Immature natural killer cell (primary cell): ENCODE results near the gene USP31. TPM values are rescaled to one million over a fixed set of nuclear protein-coding genes. Genes with fewer than 3 reads are reported as not detected.
A peak's percentile ranks its signal among the peaks of the same experiment; 100 is the strongest.

Experiments
- DNase-seq, 3 donors: peaks; one replicate each; pipeline ENCODE4 v3.0.0; 2022; ENCODE audit warnings: mixed read lengths in 1 of 3
- H3K27ac Mint-ChIP-seq, 6 donors: one replicate each; pipeline ENCODE4 v1.8.0; 2020; ENCODE audit warnings: mixed read lengths in 6 of 6, mild to moderate bottlenecking in 5 of 6, inconsistent platforms in 4 of 6, moderate library complexity in 3 of 6
- H3K27me3 Mint-ChIP-seq, 3 donors: one replicate each; pipeline ENCODE4 v1.8.0; 2020 to 2021; ENCODE audit warnings: low read depth in 3 of 3, mild to moderate bottlenecking in 3 of 3, mixed read lengths in 3 of 3, moderate library complexity in 3 of 3, inconsistent platforms in 1 of 3
- H3K36me3 Mint-ChIP-seq, 3 donors: one replicate each; pipeline ENCODE4 v1.8.0; 2020; ENCODE audit warnings: mixed read lengths in 3 of 3, inconsistent platforms in 2 of 3, mild to moderate bottlenecking in 2 of 3
- H3K4me1 Mint-ChIP-seq, 2 donors: one replicate each; pipeline ENCODE4 v1.8.0; 2020; ENCODE audit warnings: inconsistent platforms in 2 of 2, mild to moderate bottlenecking in 2 of 2, mixed read lengths in 2 of 2, moderate library complexity in 1 of 2
- H3K4me3 Mint-ChIP-seq, 5 donors: one replicate each; pipeline ENCODE4 v1.8.0; 2020; ENCODE audit warnings: mild to moderate bottlenecking in 5 of 5, mixed read lengths in 5 of 5, inconsistent platforms in 3 of 5, moderate library complexity in 3 of 5
- H3K9me3 Mint-ChIP-seq, 6 donors: one replicate each; pipeline ENCODE4 v1.8.0; 2020; ENCODE audit warnings: mild to moderate bottlenecking in 6 of 6, mixed read lengths in 6 of 6, inconsistent platforms in 4 of 6, moderate library complexity in 3 of 6
- polyA plus RNA-seq, 3 donors: library from polyadenylated mRNA; unstranded; fragments of 300-500 nt; fragmentation: Illumina TruSeq; gene quantifications; one replicate each; pipeline ENCODE4 v1.2.3, GENCODE V29; 2021

The USP31 gene
- polyA plus RNA-seq, 3 donors from 2014 or later, result 0.31 to 0.53 (median 0.49) TPM

GRCh38 chr16:23175651-23176050 is 26.4 kb upstream of the USP31 start:
- DNase-seq, result no peak
- Mint-ChIP-seq H3K27me3 (peaks cover 5 to 21% (median 8%) of the 10 kb centered on the region in 3 donors), H3K4me3 (no peak overlapping the region), H3K27ac (no peak overlapping the region), H3K36me3 (no peaks in the 10 kb centered on the region), H3K4me1 (no peaks in the 10 kb centered on the region), H3K9me3 (no peaks in the 10 kb centered on the region)

- no peak overlapping the region for H3K4me3 Mint-ChIP-seq
- H3K9me3 Mint-ChIP-seq, result no peaks in the 10 kb centered on the region
- H3K36me3 Mint-ChIP-seq, result no peaks in the 10 kb centered on the region
- no peak overlapping the region for H3K27ac Mint-ChIP-seq
- peaks cover 3 to 23% (median 8%) of the 10 kb centered on the region in 3 donors for H3K27me3 Mint-ChIP-seq
- no peaks in the 10 kb centered on the region for H3K4me1 Mint-ChIP-seq
- no peak for DNase-seq
Observed at GRCh38 chr16:23174622-23175021, 25.4 kb upstream of the USP31 start.

- Mint-ChIP-seq H3K4me1 (no peaks in the 10 kb centered on the region), H3K36me3 (no peaks in the 10 kb centered on the region), H3K4me3 (no peak overlapping the region), H3K27me3 (peaks cover 3 to 19% (median 8%) of the 10 kb centered on the region in 3 donors), H3K27ac (no peak overlapping the region), H3K9me3 (no peaks in the 10 kb centered on the region)
- DNase-seq, result no peak
Observed at GRCh38 chr16:23172994-23173393, 23.7 kb upstream of the USP31 start.

GRCh38 chr16:23172583-23172982 is 23.3 kb upstream of the USP31 start:
- no peak for DNase-seq
- H3K27me3 Mint-ChIP-seq, result peaks cover 3 to 19% (median 8%) of the 10 kb centered on the region in 3 donors
- H3K4me3 Mint-ChIP-seq, result no peak overlapping the region
- H3K4me1 Mint-ChIP-seq, result no peaks in the 10 kb centered on the region
- H3K36me3 Mint-ChIP-seq, result no peaks in the 10 kb centered on the region
- no peaks in the 10 kb centered on the region for H3K9me3 Mint-ChIP-seq
- no peak overlapping the region for H3K27ac Mint-ChIP-seq

GRCh38 chr16:23164736-23165135 is 15.5 kb upstream of the USP31 start:
- no peak for DNase-seq
- H3K9me3 Mint-ChIP-seq, result no peaks in the 10 kb centered on the region
- H3K27me3 Mint-ChIP-seq, result peaks cover 7 to 20% (median 10%) of the 10 kb centered on the region in 3 donors
- no peaks in the 10 kb centered on the region for H3K4me1 Mint-ChIP-seq
- H3K27ac Mint-ChIP-seq, result no peak overlapping the region
- no peak overlapping the region for H3K4me3 Mint-ChIP-seq
- H3K36me3 Mint-ChIP-seq, result no peaks in the 10 kb centered on the region

GRCh38 chr16:23163921-23164320 is 14.7 kb upstream of the USP31 start:
- Mint-ChIP-seq H3K27me3 (peaks cover 7 to 20% (median 10%) of the 10 kb centered on the region in 3 donors), H3K9me3 (no peaks in the 10 kb centered on the region), H3K36me3 (no peaks in the 10 kb centered on the region), H3K4me3 (no peak overlapping the region), H3K27ac (no peak overlapping the region), H3K4me1 (no peaks in the 10 kb centered on the region)
- no peak for DNase-seq

- no peaks in the 10 kb centered on the region for H3K9me3 Mint-ChIP-seq
- H3K4me3 Mint-ChIP-seq, result no peak overlapping the region
- H3K4me1 Mint-ChIP-seq, result peaks cover 4 to 5% of the 10 kb centered on the region in 2 donors
- H3K27ac Mint-ChIP-seq, result no peak overlapping the region
- no peak for DNase-seq
- no peaks in the 10 kb centered on the region for H3K36me3 Mint-ChIP-seq
- H3K27me3 Mint-ChIP-seq, result peaks cover 7 to 20% (median 10%) of the 10 kb centered on the region in 3 donors
Observed at GRCh38 chr16:23160574-23160973, 11.3 kb upstream of the USP31 start.

- Mint-ChIP-seq H3K9me3 (no peaks in the 10 kb centered on the region), H3K4me3 (no peak overlapping the region), H3K36me3 (no peaks in the 10 kb centered on the region), H3K27me3 (peaks cover 8 to 18% (median 12%) of the 10 kb centered on the region in 3 donors), H3K4me1 (peaks cover 4 to 5% of the 10 kb centered on the region in 2 donors), H3K27ac (no peak overlapping the region)
- DNase-seq, result no peak
Observed at GRCh38 chr16:23160082-23160481, 10.8 kb upstream of the USP31 start.

GRCh38 chr16:23158114-23158513 is 8.9 kb upstream of the USP31 start:
- Mint-ChIP-seq H3K36me3 (no peaks in the 10 kb centered on the region), H3K27me3 (peaks cover 5 to 8% (median 6%) of the 10 kb centered on the region in 3 donors), H3K27ac (no peak overlapping the region), H3K4me3 (no peak overlapping the region), H3K9me3 (no peaks in the 10 kb centered on the region), H3K4me1 (peaks cover 4 to 5% of the 10 kb centered on the region in 2 donors)
- DNase-seq, result no peak

- Mint-ChIP-seq H3K27ac (no peak overlapping the region), H3K9me3 (no peaks in the 10 kb centered on the region), H3K27me3 (peaks cover 6 to 9% (median 8%) of the 10 kb centered on the region in 3 donors), H3K36me3 (no peaks in the 10 kb centered on the region), H3K4me3 (no peak overlapping the region), H3K4me1 (peaks cover 4 to 5% of the 10 kb centered on the region in 2 donors)
- no peak for DNase-seq
Observed at GRCh38 chr16:23156946-23157460, 7.8 kb upstream of the USP31 start.

GRCh38 chr16:23156110-23156509 is 6.9 kb upstream of the USP31 start:
- H3K36me3 Mint-ChIP-seq, result no peaks in the 10 kb centered on the region
- H3K9me3 Mint-ChIP-seq, result no peaks in the 10 kb centered on the region
- no peak overlapping the region for H3K27ac Mint-ChIP-seq
- H3K4me3 Mint-ChIP-seq, result no peak overlapping the region
- H3K4me1 Mint-ChIP-seq, result peaks cover 4 to 5% of the 10 kb centered on the region in 2 donors
- DNase-seq, result no peak
- H3K27me3 Mint-ChIP-seq, result peaks cover 6 to 8% (median 7%) of the 10 kb centered on the region in 3 donors

- Mint-ChIP-seq H3K36me3 (no peaks in the 10 kb centered on the region), H3K4me3 (no peak overlapping the region), H3K27ac (no peak overlapping the region), H3K4me1 (peaks cover 5% of the 10 kb centered on the region in 2 donors), H3K9me3 (no peaks in the 10 kb centered on the region), H3K27me3 (peaks cover 6 to 8% (median 8%) of the 10 kb centered on the region in 3 donors)
- DNase-seq, result no peak
Observed at GRCh38 chr16:23155445-23156049, 6.3 kb upstream of the USP31 start.

GRCh38 chr16:23152386-23153178 is 3.3 kb upstream of the USP31 start:
- Mint-ChIP-seq H3K27ac (no peak overlapping the region), H3K9me3 (no peaks in the 10 kb centered on the region), H3K27me3 (peaks cover 7 to 12% (median 10%) of the 10 kb centered on the region in 3 donors), H3K4me1 (peaks cover 20 to 23% of the 10 kb centered on the region in 2 donors), H3K36me3 (no peaks in the 10 kb centered on the region), H3K4me3 (no peak overlapping the region)
- no peak for DNase-seq

GRCh38 chr16:23149993-23150364 is 727 bp upstream of the USP31 start:
- peaks cover 3 to 11% (median 11%) of the 10 kb centered on the region in 3 donors for H3K27me3 Mint-ChIP-seq
- DNase-seq, result no peak

More at GRCh38 chr16:23149993-23150364, 727 bp upstream of the USP31 start:
- Mint-ChIP-seq H3K4me3 (peak overlapping the region; percentile 88 to 94 (median 91)), H3K27ac (peak overlapping the region; percentile 69 to 88 (median 83)), H3K9me3 (no peaks in the 10 kb centered on the region), H3K36me3 (no peaks in the 10 kb centered on the region), H3K4me1 (peaks cover 21 to 22% of the 10 kb centered on the region in 2 donors)
